ENCODE measurements around the gene CEP85L.

DNA sequence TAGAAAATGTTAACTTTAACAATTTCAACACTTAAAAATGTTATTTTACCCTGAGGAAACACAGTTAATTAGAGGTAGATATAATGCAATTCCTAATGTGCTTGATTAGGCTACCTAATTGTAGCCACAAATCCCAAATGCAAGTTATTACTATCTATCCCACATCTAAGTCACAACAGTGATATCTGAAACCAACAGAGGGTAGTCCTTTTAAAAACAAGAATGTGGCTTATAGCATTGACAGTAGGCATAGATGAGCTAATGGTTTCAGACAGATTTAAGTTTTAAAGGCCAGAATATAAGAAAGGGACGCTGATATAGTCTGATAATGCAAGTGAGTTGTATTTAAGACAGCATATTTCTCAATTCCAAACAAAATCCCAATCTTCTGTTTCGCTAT, 80.3 kb downstream of the CEP85L start:
- TF ChIP-seq POLR2A (IDR thresholded peaks at IDR 0.05; ENCODE audit: low read depth, low read length) (no peak), POLR2AphosphoS5 (IDR thresholded peaks at IDR 0.05; ENCODE audit: low read depth, low read length) (no peak)
